ENCODE data around the gene KLF4.

DNA sequence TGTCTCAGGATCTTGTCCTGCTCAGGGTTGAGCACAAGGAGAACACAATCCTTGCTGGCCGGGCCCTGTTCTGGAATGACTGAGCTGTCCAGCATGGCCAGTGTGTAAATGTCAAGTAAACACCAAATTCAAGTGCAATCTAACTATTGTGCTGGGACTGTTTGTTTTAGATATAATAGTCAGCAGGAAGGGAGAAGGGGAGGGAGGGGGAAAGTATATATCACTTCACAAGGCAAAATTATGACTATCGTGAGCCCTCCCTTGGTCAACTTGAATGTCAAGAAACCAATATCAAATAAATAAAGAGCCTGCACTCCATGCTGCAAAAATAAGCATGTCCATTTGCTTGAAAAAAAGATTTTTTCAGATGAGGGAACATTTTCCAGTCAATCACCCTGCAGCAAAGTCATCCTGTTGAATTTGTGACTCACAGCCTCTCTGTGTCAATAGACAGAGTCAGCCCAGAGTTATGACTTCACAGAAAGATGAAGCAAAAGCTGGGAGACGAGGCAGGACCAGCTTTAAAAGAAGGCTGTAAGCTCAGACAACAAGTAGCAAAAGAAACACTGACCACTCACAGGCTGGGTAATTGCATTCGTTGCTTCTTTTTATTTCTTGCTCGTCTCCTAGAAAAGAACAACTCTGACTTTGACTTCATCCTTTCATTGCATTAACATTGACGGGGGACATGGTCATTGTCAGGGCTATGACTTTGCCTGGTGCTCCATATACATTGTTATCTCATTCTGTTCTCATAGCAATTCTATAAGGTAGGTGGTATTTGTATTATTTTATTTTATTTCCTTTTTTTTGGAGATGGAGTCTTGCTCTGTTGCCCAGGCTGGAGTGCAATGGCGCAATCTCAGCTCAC is 15.3 kb upstream of the KLF4 start:
- no peak for TF ChIP-seq ZNF121 (CRISPR knock-in tag; IDR thresholded peaks at IDR 0.05)
- TF ChIP-seq, protein P1, sequence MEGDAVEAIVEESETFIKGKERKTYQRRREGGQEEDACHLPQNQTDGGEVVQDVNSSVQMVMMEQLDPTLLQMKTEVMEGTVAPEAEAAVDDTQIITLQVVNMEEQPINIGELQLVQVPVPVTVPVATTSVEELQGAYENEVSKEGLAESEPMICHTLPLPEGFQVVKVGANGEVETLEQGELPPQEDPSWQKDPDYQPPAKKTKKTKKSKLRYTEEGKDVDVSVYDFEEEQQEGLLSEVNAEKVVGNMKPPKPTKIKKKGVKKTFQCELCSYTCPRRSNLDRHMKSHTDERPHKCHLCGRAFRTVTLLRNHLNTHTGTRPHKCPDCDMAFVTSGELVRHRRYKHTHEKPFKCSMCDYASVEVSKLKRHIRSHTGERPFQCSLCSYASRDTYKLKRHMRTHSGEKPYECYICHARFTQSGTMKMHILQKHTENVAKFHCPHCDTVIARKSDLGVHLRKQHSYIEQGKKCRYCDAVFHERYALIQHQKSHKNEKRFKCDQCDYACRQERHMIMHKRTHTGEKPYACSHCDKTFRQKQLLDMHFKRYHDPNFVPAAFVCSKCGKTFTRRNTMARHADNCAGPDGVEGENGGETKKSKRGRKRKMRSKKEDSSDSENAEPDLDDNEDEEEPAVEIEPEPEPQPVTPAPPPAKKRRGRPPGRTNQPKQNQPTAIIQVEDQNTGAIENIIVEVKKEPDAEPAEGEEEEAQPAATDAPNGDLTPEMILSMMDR (IDR thresholded peaks at IDR 0.05), result no peak
